Measurements from ENCODE around the gene URI1. TPM values are rescaled to one million over a fixed set of nuclear protein-coding genes. Genes with fewer than 3 reads are reported as not detected.
A peak's percentile ranks its signal among the peaks of the same experiment; 100 is the strongest.
"Not testable (repeated sequence)": the region's sequence is repeated elsewhere in the genome, so short reads cannot be mapped to it uniquely, and the experiment has no call there.

Gene URI1
- total RNA-seq, 2 donors from 2014 or later: 53.9 to 61.5 TPM

GRCh38 chr19:30024091-30024490 is 82.1 kb downstream of the URI1 start:
- no peak overlapping the region for H3K27ac Mint-ChIP-seq
- ATAC-seq (no peak), DNase-seq (ENCODE audit: low spot score in 2 of 2) (no peak)
- no peaks in the 10 kb centered on the region for H3K9me3 Mint-ChIP-seq
- peaks cover 0 to 12% of the 10 kb centered on the region in 2 donors for H3K36me3 Mint-ChIP-seq

DNA sequence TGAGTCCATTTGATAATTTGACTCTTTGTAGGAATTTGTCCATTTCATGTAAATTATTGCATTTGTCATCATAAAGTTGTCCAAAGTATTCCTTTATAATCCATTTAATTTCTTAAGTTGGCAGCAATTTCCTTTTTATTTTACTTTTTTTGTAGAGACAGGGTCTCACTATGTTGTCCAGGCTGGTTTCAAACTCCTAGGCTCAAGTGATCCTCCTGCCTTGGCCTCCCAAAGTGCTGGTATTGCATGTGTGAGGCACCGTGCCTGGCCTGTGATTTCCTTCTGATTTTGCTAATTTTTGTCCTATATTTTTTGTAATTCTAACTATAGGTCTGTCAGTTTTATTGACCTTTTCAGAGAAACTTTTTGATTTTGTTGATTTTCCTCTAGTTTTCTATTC is 84.9 kb downstream of the URI1 start:
- DNase-seq (ENCODE audit: low spot score in 2 of 2) (no peak), ATAC-seq (no peak)
- Mint-ChIP-seq H3K27ac (no peak overlapping the region), H3K9me3 (peaks cover 3 to 12% of the 10 kb centered on the region in 2 donors), H3K36me3 (peaks cover 23 to 32% of the 10 kb centered on the region in 2 donors)

- no peak for DNase-seq (ENCODE audit: low spot score in 2 of 2)
- Mint-ChIP-seq H3K9me3 (peaks cover 8 to 19% of the 10 kb centered on the region in 2 donors), H3K36me3 (peaks cover 32 to 43% of the 10 kb centered on the region in 2 donors), H3K27ac (peak overlapping the region in 1 of 2 donors; percentile 19)
- no peak for ATAC-seq
Observed at GRCh38 chr19:30028118-30028991, 86.3 kb downstream of the URI1 start.

DNA sequence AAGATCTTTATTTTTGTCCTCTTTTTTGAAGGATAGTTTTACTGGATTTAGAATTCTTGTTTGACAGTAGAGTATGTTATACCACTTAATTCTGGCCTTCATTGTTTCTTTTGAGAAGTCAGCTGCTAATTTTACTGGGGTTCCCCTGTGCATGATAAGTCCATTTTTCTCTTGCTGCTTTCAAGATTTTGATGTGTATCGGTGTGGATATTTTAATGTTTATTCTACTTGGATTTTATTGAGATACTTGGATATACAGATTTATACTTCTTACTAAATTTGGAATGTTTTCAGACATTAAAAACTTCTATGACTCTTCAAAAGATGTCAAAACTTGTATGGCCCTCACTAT is 86.9 kb downstream of the URI1 start:
- peaks cover 39 to 49% of the 10 kb centered on the region in 2 donors for H3K36me3 Mint-ChIP-seq
- DNase-seq (ENCODE audit: low spot score in 2 of 2) (no peak), ATAC-seq (no peak)
- H3K27ac Mint-ChIP-seq: no peak overlapping the region
- peaks cover 11 to 22% of the 10 kb centered on the region in 2 donors for H3K9me3 Mint-ChIP-seq

DNA sequence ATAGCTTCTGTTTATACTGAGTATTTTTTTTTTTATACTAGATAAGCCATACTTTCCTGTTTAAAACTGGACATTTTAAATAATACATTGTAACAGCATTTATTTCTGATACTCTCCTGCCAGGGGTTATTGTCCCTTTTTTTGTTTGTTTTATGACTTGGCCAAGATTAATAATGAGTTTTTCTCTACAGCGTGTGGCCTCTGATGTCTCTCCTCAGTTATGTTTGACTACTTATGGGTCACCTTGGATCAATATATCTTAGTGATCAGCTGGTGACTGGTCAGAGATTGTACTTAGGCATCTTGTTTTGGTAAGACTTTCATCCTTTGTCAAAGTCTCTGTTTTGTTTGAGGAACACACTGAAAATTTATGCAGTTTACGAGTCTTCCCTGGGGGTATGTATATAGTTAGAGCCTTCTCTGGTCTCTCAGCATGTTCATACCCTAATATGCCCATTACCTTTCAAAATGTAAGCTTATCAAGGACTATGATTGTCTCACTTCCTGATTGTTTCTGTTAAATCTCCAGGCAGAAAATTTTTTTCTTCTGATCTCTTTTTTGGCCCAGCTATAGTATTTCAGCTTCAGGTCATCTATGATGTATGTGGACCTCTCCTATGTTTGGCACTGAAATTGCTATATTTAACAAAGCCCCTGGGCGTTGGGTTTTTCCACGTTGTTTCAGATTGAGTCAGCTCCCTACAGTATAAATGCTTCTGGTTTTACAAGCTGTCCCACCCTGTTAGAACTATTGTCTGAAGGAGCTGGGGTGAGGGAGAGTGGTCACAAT is 87.9 kb downstream of the URI1 start:
- DNase-seq (ENCODE audit: low spot score in 2 of 2) (no peak), ATAC-seq (peak; percentile 22 to 39)
- peaks cover 14 to 30% of the 10 kb centered on the region in 2 donors for H3K9me3 Mint-ChIP-seq
- H3K27ac Mint-ChIP-seq: peak overlapping the region; percentile 8 to 50
- peaks cover 48 to 59% of the 10 kb centered on the region in 2 donors for H3K36me3 Mint-ChIP-seq

GRCh38 chr19:30034321-30034720 is 92.3 kb downstream of the URI1 start:
- H3K36me3 Mint-ChIP-seq: peaks cover 86 to 94% of the 10 kb centered on the region in 2 donors
- ATAC-seq: no peak
- no peak overlapping the region for H3K27ac Mint-ChIP-seq

GRCh38 chr19:30036154-30037129 is 94.4 kb downstream of the URI1 start:
- no peak for DNase-seq (ENCODE audit: low spot score in 2 of 2)
- Mint-ChIP-seq H3K36me3 (peaks cover 77 to 90% of the 10 kb centered on the region in 2 donors), H3K27ac (peak overlapping the region; percentile 22 to 58), H3K9me3 (peaks cover 28 to 35% of the 10 kb centered on the region in 2 donors)
- no peak for ATAC-seq

More at GRCh38 chr19:30034321-30034720, 92.3 kb downstream of the URI1 start:
- DNase-seq (ENCODE audit: low spot score in 2 of 2): no peak
- peaks cover 35 to 38% of the 10 kb centered on the region in 2 donors for H3K9me3 Mint-ChIP-seq

DNA sequence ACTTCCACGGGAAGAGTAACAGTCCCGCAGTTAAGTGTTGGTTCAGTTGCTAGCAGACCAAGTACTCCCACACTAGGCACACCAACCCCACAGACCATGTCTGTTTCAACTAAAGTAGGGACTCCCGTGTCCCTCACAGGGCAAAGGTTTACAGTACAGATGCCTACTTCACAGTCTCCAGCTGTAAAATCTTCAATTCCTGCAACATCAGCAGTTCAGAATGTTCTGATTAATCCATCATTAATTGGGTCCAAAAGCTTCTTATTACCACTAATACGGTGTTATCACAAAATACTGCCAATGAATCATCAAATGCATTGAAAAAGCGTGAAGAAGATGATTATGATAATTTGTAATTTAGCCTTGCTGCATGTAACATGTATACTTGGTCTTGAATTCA is 95.8 kb downstream of the URI1 start:
- ATAC-seq (no peak), DNase-seq (ENCODE audit: low spot score in 2 of 2) (no peak)
- H3K9me3 Mint-ChIP-seq: peaks cover 26 to 35% of the 10 kb centered on the region in 2 donors
- peaks cover 67 to 90% of the 10 kb centered on the region in 2 donors for H3K36me3 Mint-ChIP-seq
- H3K27ac Mint-ChIP-seq: no peak overlapping the region

DNA sequence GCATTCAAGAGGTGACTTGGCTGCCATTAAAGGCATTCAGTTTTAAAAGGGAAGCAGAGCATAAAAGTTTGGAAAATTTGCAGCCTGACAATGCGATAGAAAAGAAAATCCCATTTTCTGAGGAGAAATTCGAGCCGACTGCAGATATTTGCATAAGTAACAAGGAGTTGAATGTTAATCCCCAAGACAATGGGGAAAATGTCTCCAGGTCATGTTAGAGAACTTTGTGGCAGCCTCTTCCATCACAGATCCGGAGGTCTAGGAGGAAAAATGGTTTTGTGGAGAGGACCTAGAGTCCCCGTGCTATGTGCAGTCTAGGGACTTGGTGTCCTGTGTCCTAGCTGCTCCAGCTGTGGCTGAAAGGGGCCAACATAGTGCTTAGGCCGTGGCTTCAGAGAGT is 99.9 kb downstream of the URI1 start:
- not testable (repeated sequence) for ATAC-seq; H3K27ac Mint-ChIP-seq; DNase-seq (ENCODE audit: low spot score in 2 of 2)
- peaks cover 27 to 49% of the 10 kb centered on the region in 2 donors for H3K36me3 Mint-ChIP-seq
- H3K9me3 Mint-ChIP-seq: peaks cover 14 to 16% of the 10 kb centered on the region in 2 donors

- ATAC-seq, H3K27ac Mint-ChIP-seq: not testable (repeated sequence)
- H3K9me3 Mint-ChIP-seq: peaks cover 5 to 14% of the 10 kb centered on the region in 2 donors
Observed at GRCh38 chr19:30043008-30043407, 101.0 kb downstream of the URI1 start.

GRCh38 chr19:30044273-30045248 is 102.5 kb downstream of the URI1 start:
- DNase-seq (ENCODE audit: low spot score in 2 of 2) (no peak), ATAC-seq (no peak)
- Mint-ChIP-seq H3K9me3 (peaks cover 0 to 9% of the 10 kb centered on the region in 2 donors), H3K36me3 (peaks cover 9 to 28% of the 10 kb centered on the region in 2 donors), H3K27ac (peak overlapping the region in 1 of 2 donors; percentile 31)

More at GRCh38 chr19:30043008-30043407, 101.0 kb downstream of the URI1 start:
- H3K36me3 Mint-ChIP-seq: peaks cover 16 to 38% of the 10 kb centered on the region in 2 donors
- DNase-seq (ENCODE audit: low spot score in 2 of 2): not testable (repeated sequence)

- Mint-ChIP-seq H3K27ac (no peak overlapping the region), H3K36me3 (peaks cover 0 to 11% of the 10 kb centered on the region in 2 donors), H3K9me3 (peaks cover 0 to 7% of the 10 kb centered on the region in 2 donors)
- DNase-seq (ENCODE audit: low spot score in 2 of 2): no peak
- peak in 1 of 2 donors; percentile 30 for ATAC-seq
Observed at GRCh38 chr19:30046522-30046921, 104.5 kb downstream of the URI1 start.

GRCh38 chr19:30047432-30047831 is 105.4 kb downstream of the URI1 start:
- no peak for ATAC-seq
- no peak for DNase-seq (ENCODE audit: low spot score in 2 of 2)
- H3K36me3 Mint-ChIP-seq: peaks cover 0 to 1% of the 10 kb centered on the region in 2 donors
- H3K27ac Mint-ChIP-seq: no peak overlapping the region
- H3K9me3 Mint-ChIP-seq: peaks cover 0 to 4% of the 10 kb centered on the region in 2 donors

DNA sequence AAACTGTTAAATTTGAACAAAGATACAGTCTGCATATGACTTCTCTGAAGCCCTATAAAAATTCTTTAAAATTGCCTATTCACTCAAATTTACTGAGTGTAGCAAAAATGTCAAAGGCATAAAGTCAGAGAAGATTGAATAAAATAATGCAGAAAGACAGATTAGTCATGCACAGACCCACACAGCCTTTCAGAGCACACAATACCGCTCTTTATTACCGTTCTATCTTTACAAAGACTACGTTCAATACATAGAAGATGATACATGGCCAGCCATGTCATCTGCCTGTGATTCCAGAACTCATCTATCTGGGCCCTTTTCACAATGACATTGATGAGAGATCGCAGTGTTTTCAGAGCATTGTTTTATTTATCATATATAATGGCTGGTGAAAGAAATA is 107.2 kb downstream of the URI1 start:
- DNase-seq (ENCODE audit: low spot score in 2 of 2) (no peak), ATAC-seq (no peak)
- H3K36me3 Mint-ChIP-seq: no peaks in the 10 kb centered on the region
- no peaks in the 10 kb centered on the region for H3K9me3 Mint-ChIP-seq
- H3K27ac Mint-ChIP-seq: no peak overlapping the region
